A549 (cell line): Measurements from ENCODE around the gene ADCY10.
"Not testable (repeated sequence)": the region's sequence is repeated elsewhere in the genome, so short reads cannot be mapped to it uniquely, and the experiment has no call there.

Experiments used
- ZNF302 ChIP-seq: fragments of 250-450 bp; sonication (Bioruptor Pico); IDR thresholded peaks from 2 replicates; pipeline ENCODE4 v1.9.0; 2021; ENCODE audit warnings: inconsistent platforms, mild to moderate bottlenecking, moderate library complexity
- TF ChIP-seq, protein P1 (sequence below): fragments of >200 bp; sonication (Bioruptor Twin); formaldehyde crosslinking; IDR thresholded peaks from 3 replicates; pipeline ENCODE4 v1.5.1; 2016

DNA sequence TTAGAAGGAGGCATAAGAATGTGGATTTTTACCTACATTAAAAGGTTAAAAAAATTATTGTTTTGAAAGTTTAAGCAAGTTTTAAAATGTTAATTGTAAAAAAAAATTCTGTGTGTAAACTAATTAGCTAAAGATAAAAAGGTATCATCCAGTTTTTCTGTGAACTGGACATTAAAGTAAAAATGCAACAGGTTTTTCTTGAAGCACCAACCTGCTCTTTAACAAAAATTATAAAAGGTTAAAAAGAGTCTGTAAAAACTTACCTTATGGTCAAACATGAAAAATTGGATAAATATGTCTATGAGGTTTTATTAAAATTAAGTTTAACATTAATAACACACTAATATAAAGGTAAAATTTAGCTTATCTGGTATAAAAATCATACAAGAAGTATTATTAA is 48.7 kb downstream of the ADCY10 start:
- TF ChIP-seq ZNF302 (CRISPR knock-in tag), result not testable (repeated sequence)
- TF ChIP-seq, protein P1, sequence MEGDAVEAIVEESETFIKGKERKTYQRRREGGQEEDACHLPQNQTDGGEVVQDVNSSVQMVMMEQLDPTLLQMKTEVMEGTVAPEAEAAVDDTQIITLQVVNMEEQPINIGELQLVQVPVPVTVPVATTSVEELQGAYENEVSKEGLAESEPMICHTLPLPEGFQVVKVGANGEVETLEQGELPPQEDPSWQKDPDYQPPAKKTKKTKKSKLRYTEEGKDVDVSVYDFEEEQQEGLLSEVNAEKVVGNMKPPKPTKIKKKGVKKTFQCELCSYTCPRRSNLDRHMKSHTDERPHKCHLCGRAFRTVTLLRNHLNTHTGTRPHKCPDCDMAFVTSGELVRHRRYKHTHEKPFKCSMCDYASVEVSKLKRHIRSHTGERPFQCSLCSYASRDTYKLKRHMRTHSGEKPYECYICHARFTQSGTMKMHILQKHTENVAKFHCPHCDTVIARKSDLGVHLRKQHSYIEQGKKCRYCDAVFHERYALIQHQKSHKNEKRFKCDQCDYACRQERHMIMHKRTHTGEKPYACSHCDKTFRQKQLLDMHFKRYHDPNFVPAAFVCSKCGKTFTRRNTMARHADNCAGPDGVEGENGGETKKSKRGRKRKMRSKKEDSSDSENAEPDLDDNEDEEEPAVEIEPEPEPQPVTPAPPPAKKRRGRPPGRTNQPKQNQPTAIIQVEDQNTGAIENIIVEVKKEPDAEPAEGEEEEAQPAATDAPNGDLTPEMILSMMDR, result not testable (repeated sequence)
